GM12878 (cell line): ENCODE data around the gene FNDC3B. TPM values are rescaled to one million over a fixed set of nuclear protein-coding genes. Genes with fewer than 3 reads are reported as not detected.

Experiments
- ATAC-seq: fragments of 200-7000 bp; cut with Tn5 transposase; 3 replicates; pipeline ENCODE4 v1.9.1; 2020; ENCODE audit warnings: mild to moderate bottlenecking, moderate library complexity
- BruUV-seq: library from RNA; stranded (reverse); fragments of 400-500 nt; replicated peaks from 2 replicates; lab custom pipeline; 2021; lab: Mats Ljungman, UMichigan
- CTCF ChIA-PET: fragments of 300-600 bp; sonication (Branson Sonifier 250); formaldehyde crosslinking; extraction: SDS; loops from one replicate; lab custom pipeline; 2021; ENCODE audit warnings: inconsistent platforms; lab: Yijun Ruan, JAX
- POLR2A ChIA-PET: fragments of 350-600 bp; formaldehyde crosslinking; extraction: SDS; loops from one replicate; lab custom pipeline; 2021; ENCODE audit warnings: inconsistent platforms; lab: Charles Lee
- RAD21 ChIA-PET: fragments of 300-600 bp; sonication (Branson Sonifier 250); formaldehyde crosslinking; loops from one replicate; lab custom pipeline; 2023; ENCODE audit warnings: antibody characterized with exemption; ENCODE audit not compliant: unreplicated experiment; lab: Charles Lee
- SMC1A ChIA-PET: fragments of 300-600 bp; sonication (Branson Sonifier 250); formaldehyde crosslinking; loops from one replicate; lab custom pipeline; 2023; ENCODE audit not compliant: unreplicated experiment, uncharacterized antibody; lab: Charles Lee
- DNase-seq: peaks from one replicate; pipeline ENCODE4 v3.0.0-alpha.2; 2011; ENCODE audit warnings: low read depth, low spot score
- FAIRE-seq: peaks from 3 replicates; lab custom pipeline; 2011; peaks lifted over from hg19 to GRCh38; lab: Jason Lieb, UNC
- H2AFZ ChIP-seq: 2 replicates; pipeline ENCODE4 v1.6.0; 2011; ENCODE audit warnings: low read depth, low read length, control low read depth; ENCODE audit not compliant: control insufficient read depth
- H3K27ac ChIP-seq: 2 replicates; pipeline ENCODE4 v1.5.1; 2011; ENCODE audit warnings: control low read depth; ENCODE audit not compliant: control insufficient read depth, insufficient read depth
- H3K27me3 ChIP-seq, 2 experiments: replicated peaks in 1 of 2; 2 replicates each; pipeline versions ENCODE4 v1.6.0 to v1.6.1; 2011; ENCODE audit warnings: low read length in 1 of 2; ENCODE audit not compliant: control insufficient read depth in 2 of 2, insufficient read depth in 2 of 2
- H3K36me3 ChIP-seq, 2 experiments: 2 replicates each; pipeline ENCODE4 v1.5.1; 2011; ENCODE audit warnings: low read length in 1 of 2; ENCODE audit not compliant: control insufficient read depth in 2 of 2, insufficient read depth in 2 of 2
- H3K4me1 ChIP-seq: 2 replicates; pipeline ENCODE4 v1.6.1; 2011; ENCODE audit warnings: mild to moderate bottlenecking, low read length, moderate library complexity, mixed read lengths; ENCODE audit not compliant: control insufficient read depth, insufficient read depth
- H3K4me2 ChIP-seq: 2 replicates; pipeline ENCODE4 v1.6.0; 2011; ENCODE audit warnings: control low read depth; ENCODE audit not compliant: control insufficient read depth, insufficient read depth
- H3K4me3 ChIP-seq: fragments of 200-600 bp; sonication (generic); 2 replicates; pipeline ENCODE4 v1.5.1; 2016
- H3K79me2 ChIP-seq: 2 replicates; pipeline ENCODE4 v1.6.0; 2011; ENCODE audit warnings: low read length; ENCODE audit not compliant: control insufficient read depth, insufficient read depth
- H3K9ac ChIP-seq: 2 replicates; pipeline ENCODE4 v1.8.0; 2011; ENCODE audit warnings: low read length, control low read depth, mixed read lengths; ENCODE audit not compliant: control insufficient read depth, insufficient read depth
- H3K9me3 ChIP-seq: replicated peaks from 3 replicates; pipeline ENCODE4 v1.5.1; 2011; ENCODE audit warnings: mild to moderate bottlenecking, low read length; ENCODE audit not compliant: control insufficient read depth, insufficient read depth
- H4K20me1 ChIP-seq: 2 replicates; pipeline ENCODE4 v1.6.0; 2011; ENCODE audit not compliant: control insufficient read depth, insufficient read depth
- E2F4 ChIP-seq: IDR thresholded peaks from 2 replicates; pipeline ENCODE4 v1.6.1; 2012; ENCODE audit warnings: low read depth, low read length, improper control_type of control experiment
- NFYA ChIP-seq: IDR thresholded peaks from 2 replicates; pipeline ENCODE4 v1.6.1; 2011; ENCODE audit warnings: low read depth, mild to moderate bottlenecking, low read length, improper control_type of control experiment, borderline replicate concordance
- NRF1 ChIP-seq: conservative IDR thresholded peaks from 2 replicates; pipeline ENCODE4 v1.6.1; 2011; ENCODE audit warnings: mild to moderate bottlenecking, low read depth, low read length, improper control_type of control experiment
- RFX5 ChIP-seq: IDR thresholded peaks from 2 replicates; pipeline ENCODE4 v1.6.1; 2011; ENCODE audit warnings: low read depth, low read length, improper control_type of control experiment
- WGBS: methylation state at CpG from one replicate; pipeline ENCODE4 v1.1.6; 2016; ENCODE audit warnings: low lambda C conversion rate; ENCODE audit not compliant: insufficient replicate concordance, insufficient coverage; ENCODE audit errors: missing lambda C conversion rate; 5-methylcytosine and 5-hydroxymethylcytosine counted together
- in situ Hi-C: fragments of 300-500 bp; cut with MboI; formaldehyde crosslinking; loops from 9 replicates; pipeline ENCODE4 v1.14.3; 2018; ENCODE audit warnings: mixed read lengths
- intact Hi-C: fragments of 100-400 bp; cut with micrococcal nuclease; formaldehyde crosslinking; loops from one replicate; pipeline ENCODE4 v1.14.2; 2022; ENCODE audit not compliant: unreplicated experiment
- polyA plus RNA-seq, 11 experiments: library from polyadenylated mRNA; depleted of rRNA in 4 of 11; unstranded in 6 of 11; stranded (reverse) in 5 of 11; fragments of >200 nt; fragmentation: Nextera tagmentation in 4 of 11; fragmentation: Illumina TruSeq in 1 of 11; extraction: Ambion mirVana in 4 of 11; extraction: Trizol in 1 of 11; gene quantifications; 1 replicate in 1 of 11; 2 replicates in 10 of 11; pipeline versions ENCODE4 v1.2.1 to v1.2.3, GENCODE V29; 2011 to 2016; ENCODE audit warnings: inconsistent platforms in 2 of 11, missing spikeins in 2 of 11, low read depth in 1 of 11
- total RNA-seq, 4 experiments: library from RNA; depleted of rRNA in 3 of 4; stranded (reverse); fragments of >200 nt in 3 of 4; fragmentation: Illumina TruSeq in 1 of 4; extraction: Trizol in 1 of 4; gene quantifications; 2 replicates each; pipeline versions ENCODE4 v1.2.1 to v1.2.3, GENCODE V29; 2013 to 2021
- TF ChIP-seq, protein P1 (sequence below): fragments of 450-650 bp; IDR thresholded peaks from 2 replicates; pipeline ENCODE4 v1.6.1; 2017; ENCODE audit warnings: mild to moderate bottlenecking, moderate library complexity

FNDC3B gene
- total and polyA plus RNA-seq, 10 of the 15 experiments (the other 5 are each of a cell fraction or from before 2014, with no cell fraction given), result 7.9 to 35.0 (median 18.5) TPM

GRCh38 chr3:172339892-172340291, 300.5 kb downstream of the FNDC3B start:
- Histone ChIP-seq H3K4me2 (no peak overlapping the region), H3K4me1 (no peaks in the 10 kb centered on the region), H3K27me3 (no peaks in the 10 kb centered on the region), H2AFZ (no peak overlapping the region), H3K79me2 (no peaks in the 10 kb centered on the region), H3K36me3 (peaks cover 11 to 38% of the 10 kb centered on the region in 2 experiments), H3K9ac (no peak overlapping the region), H4K20me1 (no peaks in the 10 kb centered on the region), H3K27ac (no peak overlapping the region), H3K9me3 (no peaks in the 10 kb centered on the region), H3K4me3 (no peak overlapping the region)
- WGBS, result 91% methylated on average over 8 of the region's 8 CpGs
- ChIA-PET POLR2A (interaction anchor here (0.6 to 0.7 kb wide), 2 partner anchors 255 to 513 kb away, joined by 3 to 4 read pairs; no protein-coding TSS in a partner anchor), SMC1A (interaction anchor here (0.7 to 2.3 kb wide), 3 partner anchors 8 to 304 kb away, joined by 3 to 11 read pairs (median 11); no protein-coding TSS in a partner anchor), RAD21 (no interaction called here), CTCF (interaction anchor here (1.0 to 5.4 kb wide), 13 partner anchors 9 to 726 kb away, joined by 3 to 85 read pairs (median 5); no protein-coding TSS in a partner anchor)
- no TSS peak for BruUV-seq
- DNase-seq, result no peak
- no peak for FAIRE-seq
- in situ Hi-C loops, result loop anchor here (25.0 kb wide), 1 partner anchor 322 kb away; no protein-coding TSS in a partner anchor
- TF ChIP-seq NRF1 (no peak), E2F4 (no peak), RFX5 (no peak), NFYA (no peak)
- TF ChIP-seq, protein P1, sequence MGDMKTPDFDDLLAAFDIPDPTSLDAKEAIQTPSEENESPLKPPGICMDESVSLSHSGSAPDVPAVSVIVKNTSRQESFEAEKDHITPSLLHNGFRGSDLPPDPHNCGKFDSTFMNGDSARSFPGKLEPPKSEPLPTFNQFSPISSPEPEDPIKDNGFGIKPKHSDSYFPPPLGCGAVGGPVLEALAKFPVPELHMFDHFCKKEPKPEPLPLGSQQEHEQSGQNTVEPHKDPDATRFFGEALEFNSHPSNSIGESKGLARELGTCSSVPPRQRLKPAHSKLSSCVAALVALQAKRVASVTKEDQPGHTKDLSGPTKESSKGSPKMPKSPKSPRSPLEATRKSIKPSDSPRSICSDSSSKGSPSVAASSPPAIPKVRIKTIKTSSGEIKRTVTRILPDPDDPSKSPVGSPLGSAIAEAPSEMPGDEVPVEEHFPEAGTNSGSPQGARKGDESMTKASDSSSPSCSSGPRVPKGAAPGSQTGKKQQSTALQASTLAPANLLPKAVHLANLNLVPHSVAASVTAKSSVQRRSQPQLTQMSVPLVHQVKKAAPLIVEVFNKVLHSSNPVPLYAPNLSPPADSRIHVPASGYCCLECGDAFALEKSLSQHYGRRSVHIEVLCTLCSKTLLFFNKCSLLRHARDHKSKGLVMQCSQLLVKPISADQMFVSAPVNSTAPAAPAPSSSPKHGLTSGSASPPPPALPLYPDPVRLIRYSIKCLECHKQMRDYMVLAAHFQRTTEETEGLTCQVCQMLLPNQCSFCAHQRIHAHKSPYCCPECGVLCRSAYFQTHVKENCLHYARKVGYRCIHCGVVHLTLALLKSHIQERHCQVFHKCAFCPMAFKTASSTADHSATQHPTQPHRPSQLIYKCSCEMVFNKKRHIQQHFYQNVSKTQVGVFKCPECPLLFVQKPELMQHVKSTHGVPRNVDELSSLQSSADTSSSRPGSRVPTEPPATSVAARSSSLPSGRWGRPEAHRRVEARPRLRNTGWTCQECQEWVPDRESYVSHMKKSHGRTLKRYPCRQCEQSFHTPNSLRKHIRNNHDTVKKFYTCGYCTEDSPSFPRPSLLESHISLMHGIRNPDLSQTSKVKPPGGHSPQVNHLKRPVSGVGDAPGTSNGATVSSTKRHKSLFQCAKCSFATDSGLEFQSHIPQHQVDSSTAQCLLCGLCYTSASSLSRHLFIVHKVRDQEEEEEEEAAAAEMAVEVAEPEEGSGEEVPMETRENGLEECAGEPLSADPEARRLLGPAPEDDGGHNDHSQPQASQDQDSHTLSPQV, result no peak
- ATAC-seq, result no peak
- intact Hi-C loops, result loop anchor here (5.0 to 10.0 kb wide), 3 partner anchors 303 to 695 kb away; partner anchors contain the start of gene FNDC3B
